GM23338 (cell line): ENCODE measurements around the gene SAFB2. TPM values are rescaled to one million over a fixed set of nuclear protein-coding genes. Genes with fewer than 3 reads are reported as not detected.

Experiments used
- ATAC-seq: fragments of 200-7000 bp; cut with Tn5 transposase; 3 replicates; pipeline ENCODE4 v1.9.1; 2020
- DNase-seq: peaks from one replicate; pipeline ENCODE4 v3.0.0-alpha.2; 2015; ENCODE audit warnings: low spot score
- H2AFZ ChIP-seq: fragments of 200-600 bp; sonication (generic); 2 replicates; pipeline ENCODE4 v1.8.0; 2016; ENCODE audit warnings: antibody characterized with exemption, mild to moderate bottlenecking, moderate library complexity
- H3F3A ChIP-seq: fragments of 200-600 bp; sonication (generic); replicated peaks from 2 replicates; pipeline ENCODE4 v1.8.0; 2017; ENCODE audit warnings: antibody characterized with exemption, mixed run types, low read depth
- H3K27ac ChIP-seq: fragments of 200-600 bp; sonication (generic); 2 replicates; pipeline ENCODE4 v1.6.1; 2016; ENCODE audit warnings: low read depth
- H3K27me3 ChIP-seq: fragments of 200-600 bp; sonication (generic); 2 replicates; pipeline ENCODE4 v1.8.0; 2016; ENCODE audit warnings: mild to moderate bottlenecking, mixed run types, moderate library complexity; ENCODE audit not compliant: insufficient read depth
- H3K36me3 ChIP-seq: fragments of 200-600 bp; sonication (generic); 2 replicates; pipeline ENCODE4 v1.8.0; 2016; ENCODE audit warnings: mild to moderate bottlenecking; ENCODE audit not compliant: insufficient read depth
- H3K4me1 ChIP-seq: fragments of 200-600 bp; sonication (generic); 2 replicates; pipeline ENCODE4 v1.8.0; 2016; ENCODE audit warnings: mild to moderate bottlenecking, moderate library complexity; ENCODE audit not compliant: insufficient read depth
- H3K4me2 ChIP-seq: fragments of 200-600 bp; sonication (generic); 2 replicates; pipeline ENCODE4 v1.7.1; 2017; ENCODE audit warnings: mixed run types
- H3K4me3 ChIP-seq: fragments of 200-600 bp; sonication (generic); 2 replicates; pipeline ENCODE4 v1.6.1; 2016; ENCODE audit warnings: mixed run types
- H3K79me2 ChIP-seq: fragments of 200-600 bp; sonication (generic); replicated peaks from 2 replicates; pipeline ENCODE4 v1.8.0; 2017; ENCODE audit warnings: mild to moderate bottlenecking; ENCODE audit not compliant: insufficient read depth
- H3K9me2 ChIP-seq: fragments of 200-600 bp; sonication (generic); 2 replicates; pipeline ENCODE4 v1.8.0; 2017; ENCODE audit not compliant: insufficient read depth
- H4K20me1 ChIP-seq: fragments of 200-600 bp; sonication (generic); replicated peaks from 2 replicates; pipeline ENCODE4 v1.8.0; 2017; ENCODE audit warnings: mild to moderate bottlenecking; ENCODE audit not compliant: insufficient read depth
- H3K27ac Mint-ChIP-seq: 2 replicates; pipeline ENCODE4 v1.8.0; 2020; ENCODE audit warnings: inconsistent platforms, mild to moderate bottlenecking, moderate library complexity, mixed read lengths
- H3K27me3 Mint-ChIP-seq: 3 replicates; pipeline ENCODE4 v1.8.0; 2022; ENCODE audit warnings: low read depth, mild to moderate bottlenecking, moderate library complexity, mixed read lengths, inconsistent platforms; ENCODE audit not compliant: insufficient read depth, poor library complexity
- H3K36me3 Mint-ChIP-seq: 3 replicates; pipeline ENCODE4 v1.8.0; 2021; ENCODE audit warnings: low read depth, mild to moderate bottlenecking, inconsistent platforms, moderate library complexity, mixed read lengths
- H3K4me1 Mint-ChIP-seq: 3 replicates; pipeline ENCODE4 v1.8.0; 2020; ENCODE audit warnings: mild to moderate bottlenecking, inconsistent platforms, mixed read lengths
- H3K4me3 Mint-ChIP-seq: 3 replicates; pipeline ENCODE4 v1.8.0; 2021; ENCODE audit warnings: moderate library complexity, mild to moderate bottlenecking, inconsistent platforms, mixed read lengths
- H3K9me3 Mint-ChIP-seq: 3 replicates; pipeline ENCODE4 v1.8.0; 2020; ENCODE audit warnings: moderate library complexity, mild to moderate bottlenecking, inconsistent platforms, mixed read lengths
- CREB1 ChIP-seq: fragments of 250-450 bp; sonication (Bioruptor Pico); IDR thresholded peaks from 2 replicates; pipeline ENCODE4 v1.5.0; 2020; ENCODE audit warnings: low read depth, mild to moderate bottlenecking, moderate library complexity
- EZH2 ChIP-seq: fragments of 200-600 bp; sonication (generic); IDR thresholded peaks from one replicate; pipeline ENCODE4 v1.8.0; 2017; ENCODE audit warnings: antibody characterized with exemption, mild to moderate bottlenecking, low read depth; ENCODE audit not compliant: unreplicated experiment
- EZH2phosphoT487 ChIP-seq: fragments of 200-600 bp; sonication (generic); IDR thresholded peaks from one replicate; pipeline ENCODE4 v1.8.1; 2018; ENCODE audit warnings: antibody characterized with exemption; ENCODE audit not compliant: unreplicated experiment
- POLR2AphosphoS5 ChIP-seq: IDR thresholded peaks from 2 replicates; pipeline ENCODE4 v1.6.1; 2016; ENCODE audit warnings: antibody characterized with exemption, low read depth
- ZNF114 ChIP-seq: fragments of 250-450 bp; sonication (Bioruptor Pico); IDR thresholded peaks from 2 replicates; pipeline ENCODE4 v1.5.0; 2020; ENCODE audit warnings: mild to moderate bottlenecking, moderate library complexity
- polyA plus RNA-seq: library from polyadenylated mRNA; unstranded; fragments of >200 nt; fragmentation: Nextera tagmentation; extraction: Ambion mirVana; gene quantifications from 2 replicates; pipeline ENCODE4 v1.2.1, GENCODE V29; 2016
- total RNA-seq: library from RNA; depleted of rRNA; stranded (reverse); fragments of >200 nt; shearing (Covaris generic); gene quantifications from 2 replicates; pipeline ENCODE4 v1.2.3, GENCODE V29; 2014
- TF ChIP-seq, protein P1 (sequence below): IDR thresholded peaks from 2 replicates; pipeline ENCODE4 v1.6.1; 2016; ENCODE audit warnings: antibody characterized with exemption
- TF ChIP-seq, protein P2 (sequence below): fragments of 250-450 bp; sonication (Bioruptor Pico); IDR thresholded peaks from 2 replicates; pipeline ENCODE4 v1.5.0; 2020; ENCODE audit warnings: mild to moderate bottlenecking, moderate library complexity

SAFB2 gene
- total and polyA plus RNA-seq, 2 experiments from 2014 or later, result 37.7 to 102 TPM

DNA sequence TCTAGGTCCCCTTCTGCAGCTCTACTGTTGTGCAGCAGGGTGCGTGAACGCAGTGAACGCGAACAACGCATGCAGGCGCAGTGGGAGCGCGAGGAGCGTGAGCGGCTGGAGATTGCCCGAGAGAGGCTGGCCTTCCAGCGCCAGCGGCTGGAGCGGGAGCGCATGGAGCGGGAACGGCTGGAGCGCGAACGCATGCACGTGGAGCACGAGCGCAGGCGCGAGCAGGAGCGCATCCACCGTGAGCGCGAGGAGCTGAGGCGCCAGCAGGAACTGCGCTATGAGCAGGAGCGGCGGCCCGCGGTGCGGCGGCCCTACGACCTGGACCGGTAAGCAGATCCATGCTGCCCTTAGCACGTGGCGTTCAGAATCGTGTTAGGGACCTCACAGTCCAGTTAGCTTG lies 38.9 kb upstream of the SAFB2 start (continued):
- TF ChIP-seq, protein P1, sequence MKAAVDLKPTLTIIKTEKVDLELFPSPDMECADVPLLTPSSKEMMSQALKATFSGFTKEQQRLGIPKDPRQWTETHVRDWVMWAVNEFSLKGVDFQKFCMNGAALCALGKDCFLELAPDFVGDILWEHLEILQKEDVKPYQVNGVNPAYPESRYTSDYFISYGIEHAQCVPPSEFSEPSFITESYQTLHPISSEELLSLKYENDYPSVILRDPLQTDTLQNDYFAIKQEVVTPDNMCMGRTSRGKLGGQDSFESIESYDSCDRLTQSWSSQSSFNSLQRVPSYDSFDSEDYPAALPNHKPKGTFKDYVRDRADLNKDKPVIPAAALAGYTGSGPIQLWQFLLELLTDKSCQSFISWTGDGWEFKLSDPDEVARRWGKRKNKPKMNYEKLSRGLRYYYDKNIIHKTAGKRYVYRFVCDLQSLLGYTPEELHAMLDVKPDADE, result no peak
- TF ChIP-seq, protein P2, sequence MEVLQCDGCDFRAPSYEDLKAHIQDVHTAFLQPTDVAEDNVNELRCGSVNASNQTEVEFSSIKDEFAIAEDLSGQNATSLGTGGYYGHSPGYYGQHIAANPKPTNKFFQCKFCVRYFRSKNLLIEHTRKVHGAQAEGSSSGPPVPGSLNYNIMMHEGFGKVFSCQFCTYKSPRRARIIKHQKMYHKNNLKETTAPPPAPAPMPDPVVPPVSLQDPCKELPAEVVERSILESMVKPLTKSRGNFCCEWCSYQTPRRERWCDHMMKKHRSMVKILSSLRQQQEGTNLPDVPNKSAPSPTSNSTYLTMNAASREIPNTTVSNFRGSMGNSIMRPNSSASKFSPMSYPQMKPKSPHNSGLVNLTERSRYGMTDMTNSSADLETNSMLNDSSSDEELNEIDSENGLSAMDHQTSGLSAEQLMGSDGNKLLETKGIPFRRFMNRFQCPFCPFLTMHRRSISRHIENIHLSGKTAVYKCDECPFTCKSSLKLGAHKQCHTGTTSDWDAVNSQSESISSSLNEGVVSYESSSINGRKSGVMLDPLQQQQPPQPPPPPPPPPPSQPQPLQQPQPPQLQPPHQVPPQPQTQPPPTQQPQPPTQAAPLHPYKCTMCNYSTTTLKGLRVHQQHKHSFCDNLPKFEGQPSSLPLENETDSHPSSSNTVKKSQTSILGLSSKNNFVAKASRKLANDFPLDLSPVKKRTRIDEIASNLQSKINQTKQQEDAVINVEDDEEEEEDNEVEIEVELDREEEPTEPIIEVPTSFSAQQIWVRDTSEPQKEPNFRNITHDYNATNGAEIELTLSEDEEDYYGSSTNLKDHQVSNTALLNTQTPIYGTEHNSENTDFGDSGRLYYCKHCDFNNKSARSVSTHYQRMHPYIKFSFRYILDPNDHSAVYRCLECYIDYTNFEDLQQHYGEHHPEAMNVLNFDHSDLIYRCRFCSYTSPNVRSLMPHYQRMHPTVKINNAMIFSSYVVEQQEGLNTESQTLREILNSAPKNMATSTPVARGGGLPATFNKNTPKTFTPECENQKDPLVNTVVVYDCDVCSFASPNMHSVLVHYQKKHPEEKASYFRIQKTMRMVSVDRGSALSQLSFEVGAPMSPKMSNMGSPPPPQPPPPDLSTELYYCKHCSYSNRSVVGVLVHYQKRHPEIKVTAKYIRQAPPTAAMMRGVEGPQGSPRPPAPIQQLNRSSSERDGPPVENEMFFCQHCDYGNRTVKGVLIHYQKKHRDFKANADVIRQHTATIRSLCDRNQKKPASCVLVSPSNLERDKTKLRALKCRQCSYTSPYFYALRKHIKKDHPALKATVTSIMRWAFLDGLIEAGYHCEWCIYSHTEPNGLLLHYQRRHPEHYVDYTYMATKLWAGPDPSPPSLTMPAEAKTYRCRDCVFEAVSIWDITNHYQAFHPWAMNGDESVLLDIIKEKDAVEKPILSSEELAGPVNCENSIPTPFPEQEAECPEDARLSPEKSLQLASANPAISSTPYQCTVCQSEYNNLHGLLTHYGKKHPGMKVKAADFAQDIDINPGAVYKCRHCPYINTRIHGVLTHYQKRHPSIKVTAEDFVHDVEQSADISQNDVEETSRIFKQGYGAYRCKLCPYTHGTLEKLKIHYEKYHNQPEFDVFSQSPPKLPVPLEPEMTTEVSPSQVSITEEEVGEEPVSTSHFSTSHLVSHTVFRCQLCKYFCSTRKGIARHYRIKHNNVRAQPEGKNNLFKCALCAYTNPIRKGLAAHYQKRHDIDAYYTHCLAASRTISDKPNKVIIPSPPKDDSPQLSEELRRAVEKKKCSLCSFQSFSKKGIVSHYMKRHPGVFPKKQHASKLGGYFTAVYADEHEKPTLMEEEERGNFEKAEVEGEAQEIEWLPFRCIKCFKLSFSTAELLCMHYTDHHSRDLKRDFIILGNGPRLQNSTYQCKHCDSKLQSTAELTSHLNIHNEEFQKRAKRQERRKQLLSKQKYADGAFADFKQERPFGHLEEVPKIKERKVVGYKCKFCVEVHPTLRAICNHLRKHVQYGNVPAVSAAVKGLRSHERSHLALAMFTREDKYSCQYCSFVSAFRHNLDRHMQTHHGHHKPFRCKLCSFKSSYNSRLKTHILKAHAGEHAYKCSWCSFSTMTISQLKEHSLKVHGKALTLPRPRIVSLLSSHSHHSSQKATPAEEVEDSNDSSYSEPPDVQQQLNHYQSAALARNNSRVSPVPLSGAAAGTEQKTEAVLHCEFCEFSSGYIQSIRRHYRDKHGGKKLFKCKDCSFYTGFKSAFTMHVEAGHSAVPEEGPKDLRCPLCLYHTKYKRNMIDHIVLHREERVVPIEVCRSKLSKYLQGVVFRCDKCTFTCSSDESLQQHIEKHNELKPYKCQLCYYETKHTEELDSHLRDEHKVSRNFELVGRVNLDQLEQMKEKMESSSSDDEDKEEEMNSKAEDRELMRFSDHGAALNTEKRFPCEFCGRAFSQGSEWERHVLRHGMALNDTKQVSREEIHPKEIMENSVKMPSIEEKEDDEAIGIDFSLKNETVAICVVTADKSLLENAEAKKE, result no peak
- no peak for TF ChIP-seq ZNF114

DNA sequence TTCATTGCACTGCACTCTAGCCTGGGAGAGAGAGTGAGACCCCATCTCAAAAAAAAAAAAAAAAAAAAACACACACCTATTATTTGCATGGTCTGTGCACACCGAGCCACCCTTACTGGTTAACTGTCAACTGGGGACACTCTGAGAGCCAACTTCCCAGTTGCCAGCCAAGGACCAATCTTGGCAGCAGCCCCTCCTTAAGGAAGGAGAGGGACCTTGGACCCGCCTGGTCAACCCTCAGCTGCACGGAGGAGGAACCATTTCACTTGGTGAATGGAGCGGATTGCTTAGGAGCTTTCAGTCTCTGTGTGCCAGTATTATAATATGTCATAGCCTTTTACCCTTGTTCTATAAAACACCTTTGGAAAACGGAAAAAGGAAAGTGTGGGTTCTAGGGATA lies 32.8 kb upstream of the SAFB2 start:
- Histone ChIP-seq H3K4me1 (no peaks in the 10 kb centered on the region), H3K4me3 (no peak overlapping the region), H3K9me2 (no peaks in the 10 kb centered on the region), H2AFZ (no peak overlapping the region), H3K36me3 (peaks cover 50% of the 10 kb centered on the region), H3K4me2 (no peak overlapping the region), H3K27ac (no peak overlapping the region), H3K79me2 (0 out of 2 replicates have a peak, but pooled peaks cover 7% of the 10 kb centered on the region), H4K20me1 (peaks cover 25% of the 10 kb centered on the region), H3F3A (peaks cover 17% of the 10 kb centered on the region; the same call in 1 of the 2 replicates), H3K27me3 (no peaks in the 10 kb centered on the region)
- DNase-seq, result no peak
- H3K9me3 Mint-ChIP-seq, result no peaks in the 10 kb centered on the region
- no peak for ATAC-seq
- H3K27ac Mint-ChIP-seq, result no peak overlapping the region
- no peaks in the 10 kb centered on the region for H3K4me1 Mint-ChIP-seq
- H3K4me3 Mint-ChIP-seq, result no peak overlapping the region
- H3K27me3 Mint-ChIP-seq, result peaks cover 5% of the 10 kb centered on the region
- no peak for TF ChIP-seq EZH2
- TF ChIP-seq POLR2AphosphoS5, result no peak
- no peak for TF ChIP-seq EZH2phosphoT487
- TF ChIP-seq CREB1 (CRISPR knock-in tag), result no peak
- H3K36me3 Mint-ChIP-seq, result peaks cover 91% of the 10 kb centered on the region
